ENCODE data around the gene RALGPS2.

DNA sequence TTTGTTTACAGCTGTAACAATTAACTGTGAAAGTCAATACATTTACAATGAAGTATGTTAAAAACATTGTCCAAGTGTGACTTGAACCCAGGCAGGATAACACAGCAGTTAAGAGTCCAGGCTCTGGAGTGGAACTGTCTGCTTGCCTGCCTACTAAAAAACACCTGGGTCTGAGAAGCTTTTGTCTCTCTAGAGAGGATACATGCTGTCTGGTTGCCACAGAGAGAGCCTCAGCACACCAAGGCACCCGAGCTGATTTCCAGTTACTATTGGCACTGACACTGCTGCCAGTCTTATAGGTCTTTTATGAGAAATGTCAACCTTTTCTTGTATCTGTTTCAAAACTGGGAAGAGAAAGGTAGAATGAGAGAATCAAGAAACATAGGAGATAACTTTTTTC is 20.2 kb upstream of the RALGPS2 start:
- TF ChIP-seq CTCF (conservative IDR thresholded peaks at IDR 0.05; ENCODE audit: low read depth, low read length) = no peak
- no peak for TF ChIP-seq EZH2phosphoT487 (IDR thresholded peaks at IDR 0.05; ENCODE audit: borderline replicate concordance, low read length)
- no peak for TF ChIP-seq EZH2 (IDR thresholded peaks at IDR 0.05; ENCODE audit: low read length, unreplicated experiment)

Data from PC-3 (cell line).